ENCODE results near the gene CLDND1.

The CLDND1 gene

DNA sequence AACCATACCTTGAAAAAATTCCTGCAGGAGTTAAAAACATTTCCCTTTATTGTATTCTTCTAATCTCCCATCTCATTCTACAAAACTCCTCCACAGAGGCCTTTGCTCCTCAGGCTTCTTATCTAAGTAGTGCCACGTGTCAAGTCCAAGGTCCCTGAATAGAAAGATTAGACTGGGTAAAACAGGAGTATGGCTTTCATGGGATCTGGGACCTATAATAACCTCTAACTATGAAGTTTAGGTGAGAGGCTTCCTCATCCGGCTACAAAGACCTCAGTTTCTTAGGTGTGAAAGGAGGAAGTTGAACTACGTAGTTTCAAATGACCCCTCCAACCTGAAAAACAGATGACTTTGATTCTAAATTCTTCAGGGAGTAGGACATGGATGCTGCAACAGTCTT lies 29.1 kb upstream of the CLDND1 start:
- DNase-seq (ENCODE audit: low read depth) = no peak

DNA sequence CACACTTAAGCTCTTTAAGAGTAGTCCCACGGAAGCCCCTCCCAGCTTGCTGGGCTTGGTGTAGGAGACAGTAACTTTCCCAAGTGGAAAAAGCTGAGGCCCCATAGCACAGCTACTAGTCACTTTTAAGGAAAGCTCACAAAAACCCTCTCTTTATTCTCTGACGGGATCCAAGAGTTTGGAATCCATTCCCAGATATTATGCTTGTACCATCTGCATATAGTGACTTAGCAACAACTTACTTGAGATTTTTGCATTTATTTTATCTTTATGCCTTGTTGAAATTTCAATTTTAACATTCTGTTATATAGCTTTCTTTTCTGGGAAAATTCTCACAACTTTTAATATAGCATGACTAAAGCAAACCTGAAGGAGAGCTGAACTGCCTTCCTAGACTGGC lies 28.5 kb upstream of the CLDND1 start:
- DNase-seq (ENCODE audit: low read depth) = no peak

DNA sequence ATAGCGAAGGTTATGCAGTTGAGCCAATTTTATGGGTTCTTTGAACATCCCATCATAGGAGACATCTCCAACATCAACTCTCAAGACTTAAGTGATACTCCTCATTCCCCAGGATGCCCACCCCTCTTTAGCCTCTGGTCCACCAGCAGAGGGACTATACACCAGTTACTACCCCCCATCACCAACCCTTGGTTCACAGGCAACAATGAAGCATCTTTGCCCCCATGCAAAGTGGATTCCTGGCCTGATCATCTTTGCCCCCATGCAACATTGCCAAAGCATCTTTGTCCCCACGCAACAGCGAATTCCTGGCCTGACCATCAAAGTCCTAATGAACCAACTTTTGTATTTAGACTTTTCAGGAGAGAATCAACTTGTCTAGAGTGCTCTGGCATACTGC lies 28.1 kb upstream of the CLDND1 start:
- no peak for DNase-seq (ENCODE audit: low read depth)

DNA sequence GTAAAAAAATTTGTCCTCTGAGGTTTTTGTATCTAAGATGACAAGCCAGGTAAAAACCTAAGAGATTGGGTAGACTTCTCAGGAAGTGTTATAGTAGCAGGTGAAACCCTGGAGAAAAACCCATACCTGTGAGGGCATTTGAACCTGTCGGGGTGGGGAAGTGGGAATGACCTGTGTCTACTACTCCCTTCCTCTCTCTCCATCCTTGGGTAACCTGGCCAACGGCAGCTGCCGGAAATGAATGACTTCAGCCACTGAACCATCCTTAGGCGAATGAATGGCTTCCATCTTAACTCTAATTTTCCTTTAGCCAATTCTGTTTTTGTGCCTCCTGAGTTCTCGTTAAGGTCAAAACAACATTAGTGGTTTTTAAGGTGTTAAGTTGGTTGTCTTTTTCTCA lies 25.8 kb upstream of the CLDND1 start:
- no peak for DNase-seq (ENCODE audit: low read depth)

DNA sequence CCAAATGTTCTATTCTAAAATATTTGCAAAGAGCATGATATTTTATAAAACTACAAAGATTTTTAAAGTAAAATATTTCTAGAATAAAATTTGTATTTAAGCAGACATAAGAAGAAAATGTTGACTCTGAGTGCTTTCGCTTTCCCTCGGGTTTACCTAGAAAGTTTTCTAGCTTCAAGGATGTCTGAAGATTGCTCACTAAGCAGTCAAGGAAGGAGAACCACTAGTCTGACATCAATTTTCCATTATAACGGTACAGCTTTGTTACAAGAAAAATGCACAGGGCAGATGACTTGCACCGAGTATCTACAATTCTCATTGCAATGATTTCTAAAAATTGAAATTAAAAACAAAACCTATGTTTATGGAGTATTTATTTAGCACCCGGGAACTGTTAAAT lies 23.2 kb upstream of the CLDND1 start:
- no peak for DNase-seq (ENCODE audit: low read depth)

DNA sequence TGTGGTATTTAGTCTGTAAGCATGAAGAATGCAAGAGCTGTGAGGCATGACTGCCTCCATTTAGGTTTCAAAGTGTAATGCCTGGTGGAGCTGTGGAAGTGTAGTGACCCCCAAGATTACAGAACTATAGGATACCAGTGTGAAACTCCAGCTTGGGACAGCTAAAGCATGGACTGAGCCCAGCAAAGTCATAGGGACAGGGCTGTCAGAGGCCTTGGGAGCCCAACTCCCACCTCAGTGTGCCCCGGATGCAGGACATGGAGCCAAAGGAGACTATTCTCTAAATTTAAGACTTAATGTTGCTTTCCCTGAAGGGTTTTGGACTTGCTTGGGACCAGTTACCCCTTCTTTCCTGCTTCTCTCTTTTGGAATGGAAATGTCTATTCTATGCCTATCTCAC lies 19.9 kb upstream of the CLDND1 start:
- no peak for DNase-seq (ENCODE audit: low read depth)

DNA sequence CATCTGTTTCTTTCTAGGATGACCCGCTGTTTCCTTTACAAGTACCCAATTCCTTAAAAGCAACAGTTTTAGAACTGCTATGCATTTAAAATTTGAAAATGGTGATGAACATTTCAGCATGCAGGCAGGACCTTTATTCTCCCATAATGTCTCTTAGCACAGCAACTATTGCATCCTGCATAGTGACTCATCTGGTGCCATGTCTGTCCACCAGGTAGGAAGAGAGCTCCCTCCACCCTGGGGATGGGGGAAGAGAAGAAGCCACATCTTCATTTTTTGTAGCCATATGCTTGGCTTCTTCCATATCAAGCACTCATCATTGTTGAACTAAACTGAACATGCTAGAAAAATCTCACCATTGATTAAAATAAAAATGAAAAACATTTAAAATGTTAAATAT lies 19.0 kb upstream of the CLDND1 start:
- no peak for DNase-seq (ENCODE audit: low read depth)

DNA sequence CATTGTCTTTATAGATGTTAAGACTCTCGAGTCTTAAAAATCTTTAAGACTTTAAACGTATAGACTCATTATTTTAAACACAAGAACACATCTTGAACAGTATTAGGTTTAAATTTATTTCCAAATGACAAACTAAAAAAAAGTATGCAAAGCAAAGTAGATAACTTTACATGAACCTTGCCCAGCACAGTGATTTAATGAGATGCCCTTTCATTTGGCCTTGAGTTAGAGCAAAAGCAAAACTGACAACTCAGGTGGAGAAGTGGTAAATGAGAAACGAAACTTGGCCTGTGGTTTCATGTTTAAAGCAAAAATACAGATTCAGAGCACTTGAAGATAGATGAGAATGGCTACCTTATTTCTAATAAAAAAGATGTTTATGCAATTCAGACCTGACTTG lies 17.6 kb upstream of the CLDND1 start:
- DNase-seq (ENCODE audit: low read depth) = no peak

DNA sequence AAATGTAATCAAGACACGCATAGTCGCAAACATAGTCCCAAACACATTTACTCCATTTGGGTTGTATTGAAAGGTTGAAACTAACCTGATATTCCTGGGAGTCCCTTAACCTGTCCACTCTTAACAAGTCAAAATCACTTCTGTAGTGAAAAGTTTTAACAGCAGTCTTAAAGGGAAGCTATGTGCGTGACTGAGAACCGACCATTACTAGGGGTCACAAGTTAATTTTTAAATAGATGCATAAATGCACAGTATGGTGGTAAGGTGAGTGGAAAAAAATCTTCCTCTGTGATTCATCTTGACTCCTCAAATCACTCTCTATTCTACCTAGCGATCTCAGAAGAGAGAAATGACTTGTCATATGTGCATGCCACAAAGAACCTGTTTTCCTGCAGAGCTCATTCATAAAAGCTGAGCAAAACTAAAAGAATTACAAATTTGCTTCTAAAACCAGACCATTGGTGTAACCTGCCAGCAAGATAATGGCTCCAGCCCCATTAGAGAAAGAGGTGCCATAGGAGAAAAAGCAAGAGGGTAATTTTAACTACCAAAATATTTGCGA lies 13.8 kb upstream of the CLDND1 start:
- DNase-seq (ENCODE audit: low read depth) = no peak

DNA sequence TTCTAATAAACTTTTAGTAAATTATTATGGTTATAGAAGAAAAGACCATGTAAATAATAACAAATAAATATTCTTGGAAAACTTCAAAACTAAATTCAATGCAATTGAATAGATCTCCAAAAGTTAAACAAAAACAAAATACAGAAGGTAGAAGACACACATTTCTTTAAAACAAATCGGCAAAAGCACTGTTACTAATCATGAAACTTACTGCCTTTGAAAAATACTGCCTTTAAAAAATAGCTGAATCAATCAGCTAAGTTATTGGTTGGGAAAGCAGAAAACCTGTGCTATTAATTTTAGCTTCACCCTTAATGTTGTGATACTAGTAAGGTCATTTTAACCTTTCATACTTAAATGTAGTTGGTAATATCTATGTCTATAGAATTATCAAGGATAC lies 12.0 kb upstream of the CLDND1 start:
- no peak for DNase-seq (ENCODE audit: low read depth)

DNA sequence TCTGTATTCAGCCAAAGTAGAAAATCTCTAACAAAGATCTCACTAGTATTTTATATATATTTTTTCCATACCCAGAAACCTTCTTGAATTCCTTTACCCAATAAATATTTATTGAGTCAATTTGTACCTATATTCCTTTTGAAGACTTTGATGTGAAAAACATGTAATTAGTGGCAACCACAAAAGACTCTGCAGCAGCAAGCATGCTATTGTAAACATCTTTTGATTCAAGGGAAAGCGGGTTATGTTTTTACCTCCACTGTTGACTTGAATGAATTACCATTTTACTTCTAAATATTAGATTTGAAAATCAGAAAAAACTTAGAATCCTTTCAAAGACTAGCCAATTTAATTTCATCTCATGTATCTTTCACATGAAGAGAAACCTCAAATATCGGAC lies 11.5 kb upstream of the CLDND1 start:
- DNase-seq (ENCODE audit: low read depth) = no peak

DNA sequence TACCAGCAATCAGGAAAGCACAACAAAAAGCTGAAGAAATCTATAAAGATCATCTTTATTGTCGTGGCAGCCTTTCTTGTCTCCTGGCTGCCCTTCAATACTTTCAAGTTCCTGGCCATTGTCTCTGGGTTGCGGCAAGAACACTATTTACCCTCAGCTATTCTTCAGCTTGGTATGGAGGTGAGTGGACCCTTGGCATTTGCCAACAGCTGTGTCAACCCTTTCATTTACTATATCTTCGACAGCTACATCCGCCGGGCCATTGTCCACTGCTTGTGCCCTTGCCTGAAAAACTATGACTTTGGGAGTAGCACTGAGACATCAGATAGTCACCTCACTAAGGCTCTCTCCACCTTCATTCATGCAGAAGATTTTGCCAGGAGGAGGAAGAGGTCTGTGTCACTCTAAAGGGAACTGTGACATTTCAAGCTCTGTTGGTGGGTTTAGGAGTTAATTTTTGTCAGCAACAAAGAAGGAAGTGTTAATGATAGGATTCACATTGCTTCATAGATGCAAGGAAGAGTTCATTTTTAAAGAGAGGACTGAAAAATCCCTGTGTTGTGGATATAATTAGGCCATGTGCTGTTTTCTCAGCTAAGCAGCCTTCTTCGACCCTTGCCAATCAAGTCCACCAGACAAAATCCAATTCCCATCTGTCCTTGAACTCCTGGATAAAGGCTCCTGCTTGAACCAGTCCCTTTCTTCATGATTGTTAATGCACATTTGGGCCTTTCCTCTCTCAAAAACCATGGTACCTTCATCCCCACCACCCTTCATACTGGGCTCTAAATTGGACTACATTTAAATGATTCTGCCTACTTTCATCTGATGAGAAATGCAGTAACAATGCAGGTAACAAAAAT lies 10.2 kb upstream of the CLDND1 start:
- no peak for DNase-seq (ENCODE audit: low read depth)

DNA sequence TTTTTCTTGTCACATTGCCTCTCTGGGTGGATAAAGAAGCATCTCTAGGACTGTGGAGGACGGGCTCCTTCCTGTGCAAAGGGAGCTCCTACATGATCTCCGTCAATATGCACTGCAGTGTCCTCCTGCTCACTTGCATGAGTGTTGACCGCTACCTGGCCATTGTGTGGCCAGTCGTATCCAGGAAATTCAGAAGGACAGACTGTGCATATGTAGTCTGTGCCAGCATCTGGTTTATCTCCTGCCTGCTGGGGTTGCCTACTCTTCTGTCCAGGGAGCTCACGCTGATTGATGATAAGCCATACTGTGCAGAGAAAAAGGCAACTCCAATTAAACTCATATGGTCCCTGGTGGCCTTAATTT lies 9.6 kb upstream of the CLDND1 start:
- no peak for DNase-seq (ENCODE audit: low read depth)

DNA sequence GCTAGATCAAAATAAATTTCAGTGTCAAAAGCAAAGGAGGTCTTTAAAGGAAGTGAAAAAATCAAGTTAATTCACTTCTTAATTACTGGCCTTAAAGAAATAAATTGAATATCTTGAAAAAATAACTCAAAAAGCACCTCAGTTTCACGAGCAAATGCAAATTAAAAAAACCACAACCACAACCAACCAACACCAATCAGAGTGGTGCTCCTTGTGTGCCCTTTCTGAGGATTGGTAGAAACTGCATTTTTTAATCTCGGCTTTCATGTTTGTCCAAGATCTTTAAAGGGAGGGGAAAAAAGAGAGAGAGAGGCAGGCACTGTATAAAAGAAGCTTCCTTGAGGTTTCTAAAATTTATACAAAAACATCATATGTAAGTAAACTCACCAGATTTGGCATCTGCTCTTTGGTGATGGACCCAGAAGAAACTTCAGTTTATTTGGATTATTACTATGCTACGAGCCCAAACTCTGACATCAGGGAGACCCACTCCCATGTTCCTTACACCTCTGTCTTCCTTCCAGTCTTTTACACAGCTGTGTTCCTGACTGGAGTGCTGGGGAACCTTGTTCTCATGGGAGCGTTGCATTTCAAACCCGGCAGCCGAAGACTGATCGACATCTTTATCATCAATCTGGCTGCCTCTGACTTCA lies 9.0 kb upstream of the CLDND1 start, which contains the start of gene GPR15:
Gene GPR15 (plus strand): TSS at position 357 of the 653 bp plus-strand sequence. CDS start 56 bp downstream, at position 413.
- DNase-seq (ENCODE audit: low read depth) = no peak

DNA sequence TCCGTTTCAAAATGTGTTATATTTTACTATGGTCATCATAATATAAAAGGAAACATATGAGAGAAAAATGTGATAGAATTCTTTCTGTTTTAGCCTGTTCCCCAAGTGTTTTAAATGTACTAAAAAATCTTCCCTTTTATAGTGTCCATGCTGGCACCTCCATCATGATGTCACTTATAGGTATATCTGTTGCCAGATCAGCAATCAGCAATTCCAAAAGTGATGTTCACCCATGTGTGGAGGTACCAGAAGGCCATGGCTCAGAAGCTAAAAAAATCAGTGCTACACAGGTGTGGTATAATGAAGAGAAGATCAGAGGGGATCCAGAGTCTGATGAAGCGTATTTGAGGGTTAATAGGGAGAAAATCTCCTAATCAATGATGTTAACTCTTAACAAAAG lies 8.0 kb upstream of the CLDND1 start:
- no peak for DNase-seq (ENCODE audit: low read depth)

DNA sequence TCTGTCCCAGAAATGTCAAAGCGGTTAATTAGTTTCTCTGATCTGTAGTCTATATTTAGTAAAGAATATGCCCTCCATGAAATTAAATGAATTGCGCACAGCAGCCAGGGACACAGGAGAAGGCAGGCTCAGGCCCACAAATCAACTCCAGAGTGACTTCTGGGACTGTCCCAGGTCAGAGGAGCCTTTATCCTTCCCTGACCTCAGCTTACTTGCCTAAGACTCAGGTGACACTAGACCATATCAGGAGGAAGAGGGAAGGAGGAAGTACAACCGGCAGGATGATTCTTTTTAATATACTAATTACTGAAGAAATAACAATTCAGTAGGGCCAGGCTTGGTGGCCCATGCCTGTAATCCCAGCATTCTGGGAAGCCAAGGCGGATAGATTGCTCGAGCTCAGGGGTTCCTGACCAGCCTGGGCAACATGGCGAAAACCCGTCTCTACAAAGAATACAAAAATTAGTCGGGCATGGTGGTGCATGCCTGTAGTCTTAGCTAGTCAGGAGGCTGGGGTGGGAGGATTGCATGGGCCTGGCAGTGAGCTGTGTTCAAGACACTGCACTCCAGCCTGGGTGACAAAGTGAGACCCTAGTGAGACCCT lies 7.3 kb upstream of the CLDND1 start:
- no peak for DNase-seq (ENCODE audit: low read depth)

DNA sequence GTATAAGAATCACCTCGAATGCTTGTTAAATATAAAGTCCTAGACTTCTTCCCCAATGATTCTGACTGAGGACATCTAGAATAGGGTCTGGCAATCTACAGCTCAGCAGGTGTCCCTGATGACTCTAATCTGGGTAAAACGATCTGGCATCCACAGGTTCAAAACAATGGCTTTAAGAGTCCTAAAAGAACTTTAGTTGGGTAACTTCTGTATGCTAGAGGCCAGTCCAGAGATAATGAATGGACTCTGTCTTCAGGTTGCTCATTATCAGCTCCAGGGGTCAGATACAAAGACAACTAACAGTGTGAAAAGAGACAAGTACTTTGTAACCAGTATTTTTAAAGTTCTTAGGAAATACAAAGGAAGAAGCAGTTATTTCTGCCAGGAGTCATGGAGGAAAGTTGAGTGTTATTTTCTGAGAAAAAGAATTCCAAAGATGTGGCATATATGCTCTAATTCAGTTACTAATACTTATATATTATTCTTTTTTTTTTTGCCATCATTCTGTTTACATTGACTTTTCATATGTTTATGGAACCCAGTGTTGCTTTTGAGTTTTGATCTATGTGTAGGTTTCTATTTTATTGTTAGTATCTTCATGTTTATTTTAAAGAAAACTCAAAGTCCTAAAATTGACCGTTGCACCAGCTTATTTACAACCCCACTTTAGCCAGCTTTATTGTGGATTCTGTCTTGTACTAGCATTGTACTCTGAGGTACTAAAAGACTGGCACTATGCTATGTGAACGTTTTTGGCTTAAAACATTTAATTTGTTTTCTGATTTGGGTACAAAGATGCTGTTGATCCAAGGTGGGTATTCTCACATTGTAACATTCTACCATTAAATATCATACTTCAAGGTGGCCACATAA lies 6.0 kb upstream of the CLDND1 start:
- no peak for DNase-seq (ENCODE audit: low read depth)

DNA sequence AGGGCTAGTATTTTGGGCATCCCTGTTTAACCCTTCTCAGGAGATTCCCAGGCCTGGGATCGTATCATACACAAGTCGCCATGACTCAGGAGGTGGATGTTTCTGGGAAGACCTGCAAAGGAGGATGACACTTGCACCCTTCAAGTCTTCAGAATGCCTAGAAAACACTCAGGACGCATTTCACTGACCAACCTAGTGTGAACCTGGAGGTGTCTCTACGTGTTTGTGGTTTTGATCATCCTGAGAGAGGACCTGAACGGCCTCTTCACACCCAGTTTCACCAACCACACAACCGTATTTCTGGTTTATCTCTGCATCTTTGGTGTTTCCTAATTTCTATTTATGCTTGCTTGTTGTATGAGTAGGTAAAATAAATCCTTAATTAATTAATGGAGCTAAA lies 2.8 kb upstream of the CLDND1 start:
- DNase-seq (ENCODE audit: low read depth) = no peak

DNA sequence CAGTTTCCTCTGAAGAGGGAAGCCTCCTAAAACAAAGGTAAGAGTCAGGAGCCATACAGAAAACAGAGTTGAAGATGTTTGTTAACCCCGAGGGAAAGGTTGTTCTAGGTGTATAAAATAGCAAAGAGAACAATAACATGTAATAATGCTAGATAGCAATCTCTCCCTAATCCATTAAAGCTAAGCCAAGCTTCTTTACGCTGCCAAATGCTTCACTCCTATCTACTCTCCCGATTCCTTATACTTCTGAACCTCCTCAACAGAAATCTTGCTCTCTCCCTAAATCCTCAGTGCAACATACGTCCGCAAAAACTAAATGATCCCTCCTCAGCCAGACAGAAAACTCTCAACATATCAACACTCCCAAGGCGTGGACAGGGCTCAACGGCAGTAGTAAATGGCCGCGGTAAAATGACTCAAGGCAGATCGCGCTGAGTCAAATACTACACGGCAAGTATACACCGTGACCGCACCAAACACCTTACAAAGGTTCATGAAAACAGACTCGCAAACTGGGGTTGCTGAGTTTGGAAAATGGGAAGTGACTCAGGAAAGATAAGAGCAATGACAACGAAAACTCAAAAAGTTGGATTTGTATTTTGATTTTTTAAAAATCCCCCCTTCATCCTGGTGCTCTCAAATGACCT lies 682 bp downstream of the CLDND1 start:
- DNase-seq (ENCODE audit: low read depth) = peak; percentile 41

DNA sequence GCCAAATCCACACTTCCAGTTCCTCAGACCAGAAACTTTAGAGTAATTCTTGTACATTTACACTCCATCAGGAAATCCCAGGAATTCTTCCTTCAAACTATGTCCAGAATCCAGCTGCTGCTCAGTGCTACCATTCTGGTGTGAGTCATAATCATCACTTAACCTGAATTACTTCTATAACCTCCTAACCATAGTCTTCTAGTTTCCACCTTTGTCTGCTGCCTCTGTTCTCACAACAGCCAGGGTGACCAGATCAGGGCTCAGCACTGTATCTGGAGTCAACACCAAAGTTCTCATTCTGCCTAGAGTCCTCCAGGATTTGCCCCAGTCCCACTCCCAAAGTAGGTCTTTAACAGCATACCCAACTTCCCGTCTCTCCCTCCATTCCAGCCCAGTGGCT lies 3.4 kb downstream of the CLDND1 start:
- no peak for DNase-seq (ENCODE audit: low read depth)

DNA sequence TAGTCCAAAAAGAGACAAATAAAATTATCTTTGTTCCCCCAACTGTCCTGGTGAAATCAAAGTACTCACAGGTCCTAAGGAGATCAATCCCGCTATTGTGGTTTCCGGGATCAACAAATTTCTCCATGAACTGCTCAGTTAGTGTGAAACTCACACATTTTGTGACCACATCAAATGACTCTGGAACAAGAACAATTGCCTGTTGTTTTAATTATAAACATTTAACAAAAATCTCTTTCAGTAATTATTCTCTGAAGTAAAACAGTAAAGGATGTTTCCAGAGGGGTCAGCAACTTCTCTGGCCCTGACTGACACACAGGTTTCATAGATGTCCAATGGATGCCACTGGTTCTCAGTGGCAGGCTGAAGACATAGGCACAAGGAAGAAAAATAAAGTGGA lies 3.9 kb downstream of the CLDND1 start:
- no peak for DNase-seq (ENCODE audit: low read depth)

DNA sequence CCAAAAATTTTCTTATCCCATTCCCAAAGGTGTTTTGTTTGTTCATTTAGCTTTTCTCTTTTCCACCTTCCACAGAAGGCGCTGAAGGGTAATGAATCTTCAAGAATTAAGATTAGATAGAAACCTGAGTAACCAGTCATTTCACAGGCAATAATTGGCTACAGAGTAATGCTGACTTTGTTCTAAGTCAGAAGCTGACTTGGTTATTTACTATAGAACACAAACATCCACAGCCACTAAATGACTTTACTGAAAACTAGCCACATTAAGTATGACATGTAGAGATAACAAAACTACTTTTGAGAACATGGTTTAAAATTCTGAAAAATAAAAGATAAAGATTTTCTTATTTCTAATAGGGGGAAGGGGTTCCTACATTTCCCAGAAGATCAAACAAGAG lies 7.8 kb downstream of the CLDND1 start:
- DNase-seq (ENCODE audit: low read depth) = no peak
